Thyroid gland (tissue), 4 donors: ENCODE results near the gene FAM83E.

ENCODE experiments used
- POLR2A ChIP-seq, 2 donors: fragments of 450-650 bp; IDR thresholded peaks; one replicate each; pipeline ENCODE4 v1.6.1; 2017; ENCODE audit warnings: antibody characterized with exemption in 2 of 2, mild to moderate bottlenecking in 2 of 2, moderate library complexity in 1 of 2
- TF ChIP-seq, protein P1 (sequence below), 6 experiments: fragments of 200-600 bp in 3 of 6; fragments of 450-650 bp in 3 of 6; sonication (generic) in 3 of 6; IDR thresholded peaks; one replicate each; pipeline ENCODE4 v1.5.1; 2016 to 2019; ENCODE audit warnings: antibody characterized with exemption in 6 of 6, mild to moderate bottlenecking in 2 of 6, inconsistent platforms in 1 of 6, moderate library complexity in 1 of 6

DNA sequence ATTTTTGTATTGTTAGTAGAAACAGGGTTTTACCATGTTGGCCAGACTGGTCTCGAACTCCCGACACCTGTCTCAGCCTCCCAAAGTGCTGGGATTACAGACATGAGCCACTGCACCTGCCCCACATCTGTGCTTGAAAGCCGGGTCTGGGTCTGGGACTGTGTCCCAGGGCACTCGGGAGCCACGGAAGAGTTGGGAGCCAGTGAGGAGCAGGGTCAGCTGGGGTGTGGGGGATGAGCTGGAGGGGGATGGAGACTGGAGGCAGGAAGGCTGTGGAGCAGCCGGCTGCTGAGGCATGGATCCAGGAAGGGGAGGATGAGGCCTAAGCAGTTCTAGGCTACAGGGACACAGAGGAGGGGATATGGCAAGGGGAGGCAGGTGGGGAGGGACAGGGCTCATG lies 19.0 kb downstream of the FAM83E start:
- TF ChIP-seq, protein P1, sequence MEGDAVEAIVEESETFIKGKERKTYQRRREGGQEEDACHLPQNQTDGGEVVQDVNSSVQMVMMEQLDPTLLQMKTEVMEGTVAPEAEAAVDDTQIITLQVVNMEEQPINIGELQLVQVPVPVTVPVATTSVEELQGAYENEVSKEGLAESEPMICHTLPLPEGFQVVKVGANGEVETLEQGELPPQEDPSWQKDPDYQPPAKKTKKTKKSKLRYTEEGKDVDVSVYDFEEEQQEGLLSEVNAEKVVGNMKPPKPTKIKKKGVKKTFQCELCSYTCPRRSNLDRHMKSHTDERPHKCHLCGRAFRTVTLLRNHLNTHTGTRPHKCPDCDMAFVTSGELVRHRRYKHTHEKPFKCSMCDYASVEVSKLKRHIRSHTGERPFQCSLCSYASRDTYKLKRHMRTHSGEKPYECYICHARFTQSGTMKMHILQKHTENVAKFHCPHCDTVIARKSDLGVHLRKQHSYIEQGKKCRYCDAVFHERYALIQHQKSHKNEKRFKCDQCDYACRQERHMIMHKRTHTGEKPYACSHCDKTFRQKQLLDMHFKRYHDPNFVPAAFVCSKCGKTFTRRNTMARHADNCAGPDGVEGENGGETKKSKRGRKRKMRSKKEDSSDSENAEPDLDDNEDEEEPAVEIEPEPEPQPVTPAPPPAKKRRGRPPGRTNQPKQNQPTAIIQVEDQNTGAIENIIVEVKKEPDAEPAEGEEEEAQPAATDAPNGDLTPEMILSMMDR (IDR thresholded peaks at IDR 0.05), result no peak
- no peak for TF ChIP-seq POLR2A (IDR thresholded peaks at IDR 0.05)
